Activated naive CD4-positive, alpha-beta T cell (primary cell): ENCODE results near the gene LAIR1.

Experiments
- DNase-seq, 4 experiments: peaks; one replicate each; lab custom pipeline; 2025; lab: John Stamatoyannopoulos, UW

LAIR1 gene

GRCh38 chr19:54317108-54317964 is 47.4 kb downstream of the LAIR1 start:
- DNase-seq, result no peak

GRCh38 chr19:54316746-54317107 is 48.0 kb downstream of the LAIR1 start:
- DNase-seq, result no peak

- DNase-seq, result no peak
Measured at GRCh38 chr19:54315956-54316355, 48.8 kb downstream of the LAIR1 start.

- no peak for DNase-seq
Measured at GRCh38 chr19:54312436-54313377, 52.0 kb downstream of the LAIR1 start, which contains the start of gene LILRA5. LILRA5 (minus strand) TSS chr19:54313166; CDS start chr19:54313019, 147 bp downstream.

GRCh38 chr19:54312011-54312410 is 52.7 kb downstream of the LAIR1 start:
- no peak for DNase-seq

- no peak for DNase-seq
Measured at GRCh38 chr19:54311486-54311885, 53.2 kb downstream of the LAIR1 start.

GRCh38 chr19:54310543-54310942 is 54.2 kb downstream of the LAIR1 start:
- DNase-seq, result no peak

GRCh38 chr19:54309811-54310210 is 54.9 kb downstream of the LAIR1 start:
- no peak for DNase-seq

GRCh38 chr19:54307389-54308020 is 57.2 kb downstream of the LAIR1 start:
- DNase-seq, result no peak

- no peak for DNase-seq
Measured at GRCh38 chr19:54305141-54305540, 59.6 kb downstream of the LAIR1 start.

GRCh38 chr19:54302257-54302656 is 62.5 kb downstream of the LAIR1 start:
- DNase-seq, result no peak
